ENCODE measurements around the gene RAB28. TPM values are rescaled to one million over a fixed set of nuclear protein-coding genes. Genes with fewer than 3 reads are reported as not detected.

RAB28 gene
- total RNA-seq, 1 donor from 2014 or later, result 30.7 TPM

DNA sequence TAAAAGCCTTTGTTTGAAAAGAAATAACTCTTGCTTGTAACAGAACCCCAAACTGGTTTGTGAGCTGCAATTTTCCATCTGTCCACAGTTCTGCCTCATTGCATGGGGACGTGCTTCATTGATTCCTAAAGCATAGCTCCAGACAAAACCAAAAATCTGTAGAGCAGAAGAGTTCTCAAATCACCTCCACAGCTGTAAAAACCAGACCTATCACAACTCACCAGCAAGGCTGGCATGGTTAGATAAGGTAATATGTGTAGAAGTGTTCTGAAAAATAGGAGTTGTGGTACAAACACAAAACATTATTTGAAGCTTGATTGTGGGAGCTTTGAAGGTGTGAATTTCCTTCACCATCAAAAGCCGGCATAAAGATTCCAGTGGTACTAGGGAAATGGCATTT is 12.5 kb upstream of the RAB28 start:
- no peaks in the 10 kb centered on the region for H3K4me1 Mint-ChIP-seq
- no peak overlapping the region for H3K27ac Mint-ChIP-seq (ENCODE audit: unreplicated experiment)
- H3K36me3 Mint-ChIP-seq (ENCODE audit: low read depth), result no peaks in the 10 kb centered on the region
- TF ChIP-seq, protein P1, sequence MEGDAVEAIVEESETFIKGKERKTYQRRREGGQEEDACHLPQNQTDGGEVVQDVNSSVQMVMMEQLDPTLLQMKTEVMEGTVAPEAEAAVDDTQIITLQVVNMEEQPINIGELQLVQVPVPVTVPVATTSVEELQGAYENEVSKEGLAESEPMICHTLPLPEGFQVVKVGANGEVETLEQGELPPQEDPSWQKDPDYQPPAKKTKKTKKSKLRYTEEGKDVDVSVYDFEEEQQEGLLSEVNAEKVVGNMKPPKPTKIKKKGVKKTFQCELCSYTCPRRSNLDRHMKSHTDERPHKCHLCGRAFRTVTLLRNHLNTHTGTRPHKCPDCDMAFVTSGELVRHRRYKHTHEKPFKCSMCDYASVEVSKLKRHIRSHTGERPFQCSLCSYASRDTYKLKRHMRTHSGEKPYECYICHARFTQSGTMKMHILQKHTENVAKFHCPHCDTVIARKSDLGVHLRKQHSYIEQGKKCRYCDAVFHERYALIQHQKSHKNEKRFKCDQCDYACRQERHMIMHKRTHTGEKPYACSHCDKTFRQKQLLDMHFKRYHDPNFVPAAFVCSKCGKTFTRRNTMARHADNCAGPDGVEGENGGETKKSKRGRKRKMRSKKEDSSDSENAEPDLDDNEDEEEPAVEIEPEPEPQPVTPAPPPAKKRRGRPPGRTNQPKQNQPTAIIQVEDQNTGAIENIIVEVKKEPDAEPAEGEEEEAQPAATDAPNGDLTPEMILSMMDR (conservative IDR thresholded peaks at IDR 0.05), result no peak
- H3K9me3 Mint-ChIP-seq, result no peaks in the 10 kb centered on the region
- peaks cover 9% of the 10 kb centered on the region for H3K27me3 Mint-ChIP-seq (ENCODE audit: low read depth)
- H3K4me3 Mint-ChIP-seq, result no peak overlapping the region
- no peak for DNase-seq (ENCODE audit: low read depth, low spot score)

DNA sequence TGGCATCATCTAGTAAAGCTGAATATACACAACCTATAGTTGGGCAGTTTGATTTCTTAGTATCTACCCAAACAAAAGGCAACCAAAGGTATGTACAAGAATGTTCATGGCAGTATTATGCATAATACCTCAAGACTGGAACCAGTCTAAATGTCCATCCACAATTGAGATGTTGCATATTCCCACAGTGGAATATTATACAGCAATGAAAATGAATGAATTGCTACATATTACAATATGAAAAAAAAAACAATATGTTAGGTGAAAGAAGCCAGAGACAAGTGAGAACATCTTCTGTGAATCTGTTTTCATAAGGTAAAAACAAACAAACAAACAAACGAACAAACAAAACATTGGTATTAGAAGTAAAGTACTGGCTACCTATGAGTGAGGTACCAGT is 11.6 kb upstream of the RAB28 start:
- Mint-ChIP-seq H3K4me1 (no peaks in the 10 kb centered on the region), H3K27me3 (ENCODE audit: low read depth) (peaks cover 7% of the 10 kb centered on the region), H3K9me3 (no peaks in the 10 kb centered on the region), H3K4me3 (no peak overlapping the region), H3K36me3 (ENCODE audit: low read depth) (no peaks in the 10 kb centered on the region), H3K27ac (ENCODE audit: unreplicated experiment) (no peak overlapping the region)
- TF ChIP-seq, protein P1 (conservative IDR thresholded peaks at IDR 0.05), result no peak
- no peak for DNase-seq (ENCODE audit: low read depth, low spot score)

DNA sequence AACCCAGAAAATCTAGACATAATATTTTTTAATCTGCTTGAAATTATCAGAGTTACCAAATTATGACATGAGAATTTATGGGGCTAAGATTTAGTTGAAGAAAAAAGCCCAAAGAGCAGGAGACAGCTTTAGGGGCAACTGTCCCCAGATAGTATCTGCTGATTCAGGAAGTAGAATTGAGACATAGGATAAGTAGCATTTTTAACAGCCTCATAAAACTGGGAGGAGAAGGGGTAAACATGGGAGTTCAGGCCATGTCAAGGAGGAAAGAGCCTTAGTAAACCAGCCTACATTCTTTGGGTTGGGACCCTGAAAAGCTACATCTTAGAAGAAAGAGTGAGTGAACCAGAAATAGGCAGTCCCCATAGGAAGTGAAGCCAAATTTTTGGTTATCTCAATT is 9.7 kb upstream of the RAB28 start:
- H3K27me3 Mint-ChIP-seq (ENCODE audit: low read depth), result peaks cover 8% of the 10 kb centered on the region
- no peak for DNase-seq (ENCODE audit: low read depth, low spot score)
- no peak overlapping the region for H3K4me3 Mint-ChIP-seq
- H3K9me3 Mint-ChIP-seq, result no peaks in the 10 kb centered on the region
- no peaks in the 10 kb centered on the region for H3K36me3 Mint-ChIP-seq (ENCODE audit: low read depth)
- TF ChIP-seq, protein P1 (conservative IDR thresholded peaks at IDR 0.05), result no peak
- no peaks in the 10 kb centered on the region for H3K4me1 Mint-ChIP-seq
- no peak overlapping the region for H3K27ac Mint-ChIP-seq (ENCODE audit: unreplicated experiment)

DNA sequence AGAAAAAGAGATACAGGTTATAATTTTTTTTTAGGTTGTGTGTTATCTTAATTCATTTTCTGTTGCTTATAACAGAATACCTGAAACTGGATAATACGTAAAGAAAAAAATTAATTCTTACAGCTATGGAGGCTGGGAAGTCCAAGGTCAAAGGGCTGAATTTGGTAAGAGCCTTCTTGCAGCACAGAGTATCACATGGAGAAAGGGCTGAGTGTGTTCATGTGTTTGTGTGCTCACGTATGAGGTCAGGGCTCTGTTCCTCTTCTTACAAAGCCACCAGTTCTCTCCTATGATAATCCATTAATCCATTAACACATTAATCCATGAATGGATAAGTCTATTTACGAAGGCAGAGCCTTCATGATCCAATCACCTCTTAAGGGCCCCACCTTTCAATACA is 8.6 kb upstream of the RAB28 start:
- TF ChIP-seq, protein P1 (conservative IDR thresholded peaks at IDR 0.05), result no peak
- H3K27me3 Mint-ChIP-seq (ENCODE audit: low read depth), result peaks cover 2% of the 10 kb centered on the region

DNA sequence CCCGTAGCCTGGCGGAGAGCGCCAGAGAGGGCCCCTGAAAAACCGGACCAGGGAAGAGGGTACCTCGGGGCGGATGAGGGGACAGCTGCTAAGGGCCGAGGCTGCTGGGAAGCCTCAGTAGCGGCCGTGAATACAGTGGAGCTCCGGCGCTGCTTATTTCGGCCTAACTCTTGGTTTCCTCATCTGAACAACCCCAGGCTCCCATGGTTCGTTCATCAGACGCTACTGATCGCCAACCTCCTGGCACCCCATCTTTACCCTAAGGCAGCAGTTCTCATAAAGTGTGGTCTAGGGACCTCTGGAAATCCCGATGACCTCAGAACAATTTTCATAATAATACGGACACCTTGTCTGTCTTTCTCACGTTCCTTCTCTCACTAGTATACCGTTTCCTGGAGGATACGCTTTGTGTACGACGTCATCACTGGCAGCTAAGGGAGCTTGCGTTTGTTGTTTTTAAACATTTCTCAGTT is 645 bp upstream of the RAB28 start:
- H3K4me3 Mint-ChIP-seq, result peak overlapping the region; percentile 96
- TF ChIP-seq, protein P1 (conservative IDR thresholded peaks at IDR 0.05), result no peak
- H3K9me3 Mint-ChIP-seq, result peaks cover 4% of the 10 kb centered on the region
- H3K27ac Mint-ChIP-seq (ENCODE audit: unreplicated experiment), result peak overlapping the region; percentile 96
- peaks cover 2% of the 10 kb centered on the region for H3K27me3 Mint-ChIP-seq (ENCODE audit: low read depth)
- no peak for DNase-seq (ENCODE audit: low read depth, low spot score)
- peaks cover 35% of the 10 kb centered on the region for H3K4me1 Mint-ChIP-seq
- no peaks in the 10 kb centered on the region for H3K36me3 Mint-ChIP-seq (ENCODE audit: low read depth)

More for the DNA sequence above, 8.6 kb upstream of the RAB28 start:
- Mint-ChIP-seq H3K4me3 (no peak overlapping the region), H3K9me3 (peaks cover 3% of the 10 kb centered on the region), H3K27ac (ENCODE audit: unreplicated experiment) (no peak overlapping the region), H3K36me3 (ENCODE audit: low read depth) (no peaks in the 10 kb centered on the region), H3K4me1 (no peaks in the 10 kb centered on the region)
- no peak for DNase-seq (ENCODE audit: low read depth, low spot score)

DNA sequence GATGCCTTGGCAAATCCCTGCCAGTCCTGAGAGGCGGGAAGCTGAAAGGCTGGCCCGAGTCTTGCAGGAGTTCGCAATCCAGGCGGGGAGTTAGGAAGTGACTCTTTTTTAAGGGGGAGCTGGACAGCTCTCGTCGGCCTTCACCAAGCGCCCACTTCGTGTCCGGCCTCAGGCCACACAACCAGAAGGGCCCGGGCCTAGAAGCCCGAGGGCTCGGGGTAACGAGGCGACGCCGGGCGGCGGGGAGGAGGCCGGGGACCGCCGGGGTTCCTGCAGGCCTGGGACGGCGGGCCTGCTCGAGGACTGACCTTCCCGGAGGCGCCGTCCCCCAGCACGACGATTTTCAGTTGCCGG is 395 bp downstream of the RAB28 start:
- TF ChIP-seq, protein P1 (conservative IDR thresholded peaks at IDR 0.05), result no peak
- Mint-ChIP-seq H3K9me3 (peaks cover 4% of the 10 kb centered on the region), H3K27me3 (ENCODE audit: low read depth) (no peaks in the 10 kb centered on the region), H3K4me1 (peaks cover 35% of the 10 kb centered on the region), H3K27ac (ENCODE audit: unreplicated experiment) (peak overlapping the region; percentile 100), H3K36me3 (ENCODE audit: low read depth) (no peaks in the 10 kb centered on the region), H3K4me3 (peak overlapping the region; percentile 96)
- no peak for DNase-seq (ENCODE audit: low read depth, low spot score)
